ENCODE results near the gene TTLL11. TPM values are rescaled to one million over a fixed set of nuclear protein-coding genes. Genes with fewer than 3 reads are reported as not detected.

Gene TTLL11
- total RNA-seq, 2 donors from 2014 or later, result 2.5 to 2.6 TPM

Other genes starting within 250 kb of the TTLL11 start
- 10 to 100 TPM; 32.3 to 42.0 TPM for gene NDUFA8, start 66.5 kb upstream of the TTLL11 start, total RNA-seq
- not detected for gene MORN5, start 66.6 kb upstream of the TTLL11 start, total RNA-seq
- gene LHX6, start 135.6 kb upstream of the TTLL11 start, total RNA-seq, result under 1 TPM in 1 of 2 donors, not detected in 1; 0.29 TPM
- 10 to 100 TPM; 30.0 to 35.8 TPM for gene RBM18, start 171.5 kb upstream of the TTLL11 start, total RNA-seq
- 10 to 100 TPM; 42.6 to 47.7 TPM for gene MRRF, start 171.6 kb upstream of the TTLL11 start, total RNA-seq